NB4 (cell line): Measurements from ENCODE around the gene MMP19.

ENCODE experiments used
- DNase-seq: peaks from one replicate; pipeline ENCODE4 v3.0.0; 2010; ENCODE audit warnings: low read depth
- H3K4me3 ChIP-seq: one replicate; pipeline ENCODE4 v1.5.1; 2011; ENCODE audit warnings: mild to moderate bottlenecking, low read depth, low read length, moderate library complexity
- CTCF ChIP-seq: IDR thresholded peaks from one replicate; pipeline ENCODE4 v1.5.1; 2012; ENCODE audit warnings: low read depth, low read length
- MAX ChIP-seq: IDR thresholded peaks from 2 replicates; pipeline ENCODE4 v1.6.1; 2011; ENCODE audit warnings: low read depth, low read length
- MYC ChIP-seq: IDR thresholded peaks from 2 replicates; pipeline ENCODE4 v1.6.1; 2011; ENCODE audit warnings: low read depth, low read length
- POLR2A ChIP-seq: IDR thresholded peaks from 2 replicates; pipeline ENCODE4 v1.6.1; 2011; ENCODE audit warnings: mild to moderate bottlenecking; ENCODE audit not compliant: insufficient read length; ENCODE audit errors: extremely low read depth

Gene MMP19

GRCh38 chr12:55845785-55846496 is 3.2 kb upstream of the MMP19 start:
- no peak for TF ChIP-seq MYC
- no peak for DNase-seq
- no peak overlapping the region for H3K4me3 ChIP-seq

- DNase-seq = peak; percentile 27
- H3K4me3 ChIP-seq = no peak overlapping the region
- TF ChIP-seq CTCF (no peak), MAX (no peak), POLR2A (no peak), MYC (no peak)
These were observed 2.6 kb upstream of the MMP19 start for GRCh38 chr12:55845361-55845760.

- no peak for DNase-seq
- H3K4me3 ChIP-seq = no peak overlapping the region
- TF ChIP-seq MAX = no peak
- TF ChIP-seq MYC = no peak
- no peak for TF ChIP-seq CTCF
- no peak for TF ChIP-seq POLR2A
These were observed 2.2 kb upstream of the MMP19 start for GRCh38 chr12:55844961-55845360.

GRCh38 chr12:55843431-55843830 is 695 bp upstream of the MMP19 start:
- H3K4me3 ChIP-seq = no peak overlapping the region
- TF ChIP-seq MAX = no peak
- TF ChIP-seq POLR2A = no peak
- no peak for TF ChIP-seq CTCF
- TF ChIP-seq MYC = no peak
- DNase-seq = no peak

GRCh38 chr12:55840581-55841351 is 2.0 kb downstream of the MMP19 start:
- H3K4me3 ChIP-seq = no peak overlapping the region
- TF ChIP-seq MYC = no peak
- no peak for TF ChIP-seq POLR2A
- no peak for TF ChIP-seq CTCF
- TF ChIP-seq MAX = no peak
- no peak for DNase-seq

GRCh38 chr12:55839345-55840140 is 3.2 kb downstream of the MMP19 start:
- no peak for TF ChIP-seq CTCF
- TF ChIP-seq MAX = no peak
- no peak for TF ChIP-seq MYC
- no peak for TF ChIP-seq POLR2A
- no peak overlapping the region for H3K4me3 ChIP-seq
- DNase-seq = no peak
